Esophagus muscularis mucosa (tissue), 4 donors: ENCODE results near the gene SMIM45.
A peak's percentile ranks its signal among the peaks of the same experiment; 100 is the strongest.

Experiments
- DNase-seq: peaks from one replicate; pipeline ENCODE4 v3.0.0-alpha.2; 2017; ENCODE audit errors: extremely low spot score
- H3K27ac ChIP-seq, 4 donors: fragments of 200-600 bp; sonication (generic); replicated peaks in 1 of 4; 1 replicate in 3 of 4; 2 replicates in 1 of 4; pipeline ENCODE4 v1.5.1; 2016 to 2019; ENCODE audit warnings: mild to moderate bottlenecking in 1 of 4
- H3K27me3 ChIP-seq, 4 donors: fragments of 200-600 bp; sonication (generic); one replicate each; pipeline versions ENCODE4 v1.5.1 to v1.6.0; 2016 to 2019
- H3K36me3 ChIP-seq, 4 donors: fragments of 200-600 bp; sonication (generic); one replicate each; pipeline ENCODE4 v1.5.1; 2016 to 2019
- H3K4me1 ChIP-seq, 4 donors: fragments of 200-600 bp; sonication (generic); one replicate each; pipeline ENCODE4 v1.5.1; 2016 to 2019
- H3K4me3 ChIP-seq, 4 donors: fragments of 200-600 bp; sonication (generic); 1 replicate in 2 of 4; 2 replicates in 2 of 4; pipeline ENCODE4 v1.5.1; 2016 to 2019; ENCODE audit warnings: mild to moderate bottlenecking in 4 of 4, moderate library complexity in 1 of 4
- H3K9me3 ChIP-seq, 4 donors: fragments of 200-600 bp; sonication (generic); 1 replicate in 3 of 4; 2 replicates in 1 of 4; pipeline ENCODE4 v1.5.1; 2016 to 2019
- CTCF ChIP-seq, 3 experiments: fragments of 200-600 bp in 2 of 3; fragments of 450-650 bp in 1 of 3; sonication (generic) in 2 of 3; IDR thresholded peaks; one replicate each; pipeline ENCODE4 v1.5.1; 2017 to 2019; ENCODE audit warnings: antibody characterized with exemption in 3 of 3, mild to moderate bottlenecking in 2 of 3, moderate library complexity in 1 of 3
- EP300 ChIP-seq: sonication (generic); formaldehyde crosslinking; IDR thresholded peaks from one replicate; pipeline ENCODE4 v1.6.1; 2017; ENCODE audit warnings: antibody characterized with exemption
- POLR2A ChIP-seq: fragments of 450-650 bp; IDR thresholded peaks from one replicate; pipeline ENCODE4 v1.6.1; 2017; ENCODE audit warnings: antibody characterized with exemption, moderate library complexity, mild to moderate bottlenecking, low read depth
- POLR2AphosphoS5 ChIP-seq, 2 donors: sonication (generic); formaldehyde crosslinking; IDR thresholded peaks; one replicate each; pipeline ENCODE4 v1.6.1; 2017; ENCODE audit warnings: antibody characterized with exemption in 2 of 2
- WGBS: methylation state at CpG from one replicate; pipeline ENCODE4 v1.1.5; 2018; 5-methylcytosine and 5-hydroxymethylcytosine counted together
- intact Hi-C: fragments of 100-400 bp; cut with DNase I; formaldehyde crosslinking; loops from one replicate; pipeline ENCODE4 v1.15.1; 2023

Gene SMIM45

GRCh38 chr22:41998361-41999261, 46.7 kb downstream of the SMIM45 start, which contains the start of gene WBP2NL:
Gene WBP2NL (plus strand): TSS chr22:41998788. CDS start chr22:41998819, 31 bp downstream.
- TF ChIP-seq POLR2AphosphoS5 (IDR thresholded peaks at IDR 0.05) (peak; percentile 74 to 77), POLR2A (no peak)
- Histone ChIP-seq H3K27ac (peak within 1 kb of the TSS in 2 of 4 donors; percentile 48), H3K27me3 (no peaks in the 10 kb centered on the region), H3K36me3 (no peaks in the 10 kb centered on the region), H3K9me3 (peaks cover 0 to 12% (median 0%) of the 10 kb centered on the region in 4 donors), H3K4me1 (peaks cover 0 to 17% (median 13%) of the 10 kb centered on the region in 4 donors), H3K4me3 (peak within 1 kb of the TSS; percentile 51 to 66 (median 55))
- DNase-seq: no peak
- WGBS: 35% methylated on average over 31 of the region's 71 CpGs
- intact Hi-C loops: no loop called here

GRCh38 chr22:42000466-42000865, 48.5 kb downstream of the SMIM45 start:
- intact Hi-C loops: no loop called here
- H3K4me3 ChIP-seq: no peak overlapping the region

GRCh38 chr22:42001121-42001520, 49.2 kb downstream of the SMIM45 start:
- no peak overlapping the region for H3K27ac ChIP-seq
- peaks cover 0 to 17% (median 13%) of the 10 kb centered on the region in 4 donors for H3K4me1 ChIP-seq
- DNase-seq: no peak
- no peaks in the 10 kb centered on the region for H3K27me3 ChIP-seq
- WGBS: 75% methylated on average over 8 of the region's 8 CpGs
- intact Hi-C loops: no loop called here
- H3K9me3 ChIP-seq: peaks cover 0 to 21% (median 6%) of the 10 kb centered on the region in 4 donors
- H3K4me3 ChIP-seq: no peak overlapping the region
- TF ChIP-seq POLR2A (no peak), CTCF (IDR thresholded peaks at IDR 0.05) (no peak), EP300 (no peak), POLR2AphosphoS5 (IDR thresholded peaks at IDR 0.05) (no peak)
- H3K36me3 ChIP-seq: no peaks in the 10 kb centered on the region

More at GRCh38 chr22:42000466-42000865, 48.5 kb downstream of the SMIM45 start:
- peaks cover 0 to 17% (median 13%) of the 10 kb centered on the region in 4 donors for H3K4me1 ChIP-seq
- H3K9me3 ChIP-seq: peaks cover 0 to 21% (median 6%) of the 10 kb centered on the region in 4 donors
- H3K36me3 ChIP-seq: no peaks in the 10 kb centered on the region
- no peak for TF ChIP-seq EP300
- no peak for TF ChIP-seq CTCF (IDR thresholded peaks at IDR 0.05)
- TF ChIP-seq POLR2A: no peak
- no peak for TF ChIP-seq POLR2AphosphoS5 (IDR thresholded peaks at IDR 0.05)
- 97% methylated on average over 8 of the region's 8 CpGs for WGBS
- no peaks in the 10 kb centered on the region for H3K27me3 ChIP-seq
- H3K27ac ChIP-seq: no peak overlapping the region
- no peak for DNase-seq

- no peak for TF ChIP-seq CTCF (IDR thresholded peaks at IDR 0.05)
- no peak for TF ChIP-seq EP300
- no peak for TF ChIP-seq POLR2AphosphoS5 (IDR thresholded peaks at IDR 0.05)
- no peak for TF ChIP-seq POLR2A
- Histone ChIP-seq H3K4me3 (no peak overlapping the region), H3K9me3 (peaks cover 0 to 21% (median 6%) of the 10 kb centered on the region in 4 donors), H3K27me3 (no peaks in the 10 kb centered on the region), H3K36me3 (no peaks in the 10 kb centered on the region), H3K4me1 (peaks cover 0 to 17% (median 13%) of the 10 kb centered on the region in 4 donors), H3K27ac (no peak overlapping the region)
- DNase-seq: no peak
- WGBS: 96% methylated on average over 12 of the region's 12 CpGs
- intact Hi-C loops: no loop called here
Measured at GRCh38 chr22:42001706-42002105, 49.8 kb downstream of the SMIM45 start.

- intact Hi-C loops: no loop called here
- no peak for DNase-seq
- H3K27me3 ChIP-seq: no peaks in the 10 kb centered on the region
- 84% methylated on average over 4 of the region's 4 CpGs for WGBS
- no peaks in the 10 kb centered on the region for H3K36me3 ChIP-seq
- no peak overlapping the region for H3K4me3 ChIP-seq
- H3K27ac ChIP-seq: no peak overlapping the region
- peaks cover 0 to 41% (median 32%) of the 10 kb centered on the region in 4 donors for H3K9me3 ChIP-seq
- no peaks in the 10 kb centered on the region for H3K4me1 ChIP-seq
- TF ChIP-seq POLR2A: no peak
- TF ChIP-seq CTCF (IDR thresholded peaks at IDR 0.05): no peak
- no peak for TF ChIP-seq POLR2AphosphoS5 (IDR thresholded peaks at IDR 0.05)
- no peak for TF ChIP-seq EP300
Measured at GRCh38 chr22:42007922-42008321, 56.0 kb downstream of the SMIM45 start.
